HG03196 (cell line): ENCODE results near the gene LINGO4.

Source experiments
- ATAC-seq: cut with Tn5 transposase; IDR thresholded peaks from one replicate; pipeline ENCODE4 v1.9.1; 2021; ENCODE audit not compliant: unreplicated experiment

Gene LINGO4

GRCh38 chr1:151814426-151814825 lies 9.2 kb upstream of the LINGO4 start:
- no peak for ATAC-seq

- ATAC-seq: no peak
Observed at GRCh38 chr1:151813271-151813977, 8.2 kb upstream of the LINGO4 start.

- ATAC-seq: no peak
Observed at GRCh38 chr1:151811181-151811580, 6.0 kb upstream of the LINGO4 start.

- no peak for ATAC-seq
Observed at GRCh38 chr1:151809985-151810556, 4.9 kb upstream of the LINGO4 start.

GRCh38 chr1:151809290-151809984 lies 4.2 kb upstream of the LINGO4 start:
- ATAC-seq: no peak

- no peak for ATAC-seq
Observed at GRCh38 chr1:151807766-151808165, 2.5 kb upstream of the LINGO4 start.

GRCh38 chr1:151807131-151807530 lies 1.9 kb upstream of the LINGO4 start:
- ATAC-seq: no peak

GRCh38 chr1:151806170-151806569 lies 951 bp upstream of the LINGO4 start:
- ATAC-seq: no peak

- no peak for ATAC-seq
Observed at GRCh38 chr1:151803915-151804314, 1.3 kb downstream of the LINGO4 start.

- no peak for ATAC-seq
Observed at GRCh38 chr1:151803164-151803563, 2.1 kb downstream of the LINGO4 start.

- ATAC-seq: no peak
Observed at GRCh38 chr1:151802372-151802771, 2.8 kb downstream of the LINGO4 start.

GRCh38 chr1:151801846-151802245 lies 3.4 kb downstream of the LINGO4 start:
- no peak for ATAC-seq

- ATAC-seq: no peak
Observed at GRCh38 chr1:151801310-151801820, 3.9 kb downstream of the LINGO4 start.

GRCh38 chr1:151800830-151801229 lies 4.4 kb downstream of the LINGO4 start:
- ATAC-seq: no peak

GRCh38 chr1:151799179-151800022 lies 5.8 kb downstream of the LINGO4 start:
- no peak for ATAC-seq

- no peak for ATAC-seq
Observed at GRCh38 chr1:151798571-151798970, 6.6 kb downstream of the LINGO4 start.

GRCh38 chr1:151790940-151791651 lies 14.1 kb downstream of the LINGO4 start:
- no peak for ATAC-seq

- peak; percentile 96 for ATAC-seq
Observed at GRCh38 chr1:151790071-151790939, 14.9 kb downstream of the LINGO4 start, which contains the start of gene TDRKH. TSS of gene TDRKH (minus strand) at chr1:151790500. CDS start at chr1:151783022, 7,478 bp downstream.

GRCh38 chr1:151787689-151788088 lies 17.5 kb downstream of the LINGO4 start:
- ATAC-seq: no peak
